Effector memory CD4-positive, alpha-beta T cell (primary cell): Measurements from ENCODE around the gene MSLN.

Experiments used
- DNase-seq, 3 donors: peaks; one replicate each; pipeline ENCODE4 v3.0.0-alpha.2; 2020
- H3K27ac ChIP-seq: 2 replicates; pipeline ENCODE4 v1.7.0; 2013; ENCODE audit warnings: mild to moderate bottlenecking, low read length, moderate library complexity; ENCODE audit not compliant: insufficient read depth, poor library complexity, severe bottlenecking
- H3K27me3 ChIP-seq: replicated peaks from 2 replicates; pipeline ENCODE4 v1.7.0; 2013; ENCODE audit warnings: mild to moderate bottlenecking, low read length; ENCODE audit not compliant: insufficient read depth, control insufficient read depth, poor library complexity, severe bottlenecking
- H3K36me3 ChIP-seq: 2 replicates; pipeline ENCODE4 v1.7.0; 2013; ENCODE audit warnings: mild to moderate bottlenecking, low read length, moderate library complexity; ENCODE audit not compliant: control insufficient read depth, insufficient read depth
- H3K4me1 ChIP-seq: 2 replicates; pipeline ENCODE4 v1.7.0; 2013; ENCODE audit warnings: low read length, mild to moderate bottlenecking; ENCODE audit not compliant: control insufficient read depth, insufficient read depth, poor library complexity, severe bottlenecking
- H3K4me3 ChIP-seq: 2 replicates; pipeline ENCODE4 v1.7.0; 2013; ENCODE audit warnings: low read length, low read depth, mild to moderate bottlenecking; ENCODE audit not compliant: insufficient read depth, poor library complexity, severe bottlenecking
- H3K9me3 ChIP-seq: 2 replicates; pipeline ENCODE4 v1.7.0; 2013; ENCODE audit warnings: mild to moderate bottlenecking, low read length, moderate library complexity; ENCODE audit not compliant: control insufficient read depth

MSLN gene

GRCh38 chr16:783404-784161, 23.0 kb downstream of the MSLN start:
- H3K4me3 ChIP-seq: no peak overlapping the region
- peaks cover 11% of the 10 kb centered on the region for H3K36me3 ChIP-seq
- no peak overlapping the region for H3K27ac ChIP-seq
- H3K4me1 ChIP-seq: peaks cover 12% of the 10 kb centered on the region
- H3K27me3 ChIP-seq: no peaks in the 10 kb centered on the region
- no peaks in the 10 kb centered on the region for H3K9me3 ChIP-seq
- DNase-seq: no peak

GRCh38 chr16:784431-784830, 23.9 kb downstream of the MSLN start:
- no peak for DNase-seq
- H3K4me1 ChIP-seq: peaks cover 19% of the 10 kb centered on the region
- no peak overlapping the region for H3K4me3 ChIP-seq

GRCh38 chr16:785563-786535, 25.3 kb downstream of the MSLN start:
- no peak overlapping the region for H3K27ac ChIP-seq
- H3K36me3 ChIP-seq: peaks cover 11% of the 10 kb centered on the region
- no peaks in the 10 kb centered on the region for H3K27me3 ChIP-seq
- H3K4me3 ChIP-seq: no peak overlapping the region
- peaks cover 19% of the 10 kb centered on the region for H3K4me1 ChIP-seq
- peak; percentile 49 to 65 (median 57) for DNase-seq
- no peaks in the 10 kb centered on the region for H3K9me3 ChIP-seq

More at GRCh38 chr16:784431-784830, 23.9 kb downstream of the MSLN start:
- Histone ChIP-seq H3K27me3 (no peaks in the 10 kb centered on the region), H3K36me3 (peaks cover 11% of the 10 kb centered on the region), H3K27ac (no peak overlapping the region), H3K9me3 (no peaks in the 10 kb centered on the region)

- Histone ChIP-seq H3K27ac (peak overlapping the region; percentile 56), H3K4me1 (peaks cover 19% of the 10 kb centered on the region), H3K36me3 (peaks cover 11% of the 10 kb centered on the region), H3K4me3 (peak overlapping the region; percentile 74), H3K9me3 (no peaks in the 10 kb centered on the region), H3K27me3 (no peaks in the 10 kb centered on the region)
- no peak for DNase-seq
These were observed 26.9 kb downstream of the MSLN start for GRCh38 chr16:787321-787966.

- DNase-seq: no peak
- no peaks in the 10 kb centered on the region for H3K27me3 ChIP-seq
- H3K4me3 ChIP-seq: peak within 1 kb of the TSS; percentile 74
- H3K4me1 ChIP-seq: peaks cover 19% of the 10 kb centered on the region
- H3K27ac ChIP-seq: peak within 1 kb of the TSS; percentile 56
- H3K36me3 ChIP-seq: peaks cover 11% of the 10 kb centered on the region
- no peaks in the 10 kb centered on the region for H3K9me3 ChIP-seq
These were observed 27.5 kb downstream of the MSLN start, which contains the start of gene RPUSD1 for GRCh38 chr16:787978-788398. RPUSD1 (minus strand) TSS chr16:788381; CDS start chr16:787737, 644 bp downstream.

GRCh38 chr16:788399-789126, 28.0 kb downstream of the MSLN start, which contains the start of gene CHTF18:
CHTF18 (plus strand) TSS chr16:788620; CDS start chr16:788685, 65 bp downstream.
- Histone ChIP-seq H3K4me3 (peak within 1 kb of the TSS; percentile 74), H3K27ac (peak within 1 kb of the TSS; percentile 56), H3K4me1 (peaks cover 19% of the 10 kb centered on the region), H3K36me3 (peaks cover 11% of the 10 kb centered on the region), H3K27me3 (no peaks in the 10 kb centered on the region), H3K9me3 (no peaks in the 10 kb centered on the region)
- peak; percentile 88 to 93 (median 93) for DNase-seq

GRCh38 chr16:789191-789850, 28.8 kb downstream of the MSLN start:
- Histone ChIP-seq H3K36me3 (peaks cover 11% of the 10 kb centered on the region), H3K27me3 (no peaks in the 10 kb centered on the region), H3K9me3 (no peaks in the 10 kb centered on the region), H3K27ac (no peak overlapping the region), H3K4me1 (peaks cover 19% of the 10 kb centered on the region), H3K4me3 (peak overlapping the region; percentile 68)
- no peak for DNase-seq

- peaks cover 19% of the 10 kb centered on the region for H3K4me1 ChIP-seq
- no peak overlapping the region for H3K27ac ChIP-seq
- no peak overlapping the region for H3K4me3 ChIP-seq
- peaks cover 11% of the 10 kb centered on the region for H3K36me3 ChIP-seq
- no peak for DNase-seq
- no peaks in the 10 kb centered on the region for H3K9me3 ChIP-seq
- H3K27me3 ChIP-seq: no peaks in the 10 kb centered on the region
These were observed 29.6 kb downstream of the MSLN start for GRCh38 chr16:790086-790485.

- Histone ChIP-seq H3K4me3 (no peak overlapping the region), H3K27ac (no peak overlapping the region), H3K9me3 (no peaks in the 10 kb centered on the region), H3K36me3 (peaks cover 7% of the 10 kb centered on the region), H3K4me1 (peaks cover 14% of the 10 kb centered on the region), H3K27me3 (no peaks in the 10 kb centered on the region)
- no peak for DNase-seq
These were observed 30.6 kb downstream of the MSLN start for GRCh38 chr16:791131-791530.
